22Rv1 (cell line): Measurements from ENCODE around the gene PIK3R6.

Source experiments
- H3K27ac ChIP-seq: fragments of 450-650 bp; 2 replicates; pipeline ENCODE4 v1.5.1; 2017
- CTCF ChIP-seq: fragments of 450-650 bp; IDR thresholded peaks from 2 replicates; pipeline ENCODE4 v1.5.1; 2017; ENCODE audit warnings: mild to moderate bottlenecking
- ZFX ChIP-seq: fragments of 450-650 bp; IDR thresholded peaks from 2 replicates; pipeline ENCODE4 v1.6.1; 2017; ENCODE audit warnings: antibody characterized with exemption, borderline replicate concordance

Gene PIK3R6

GRCh38 chr17:8871081-8871581, 3.7 kb upstream of the PIK3R6 start:
- TF ChIP-seq CTCF (no peak), ZFX (no peak)
- no peak overlapping the region for H3K27ac ChIP-seq

- no peak for TF ChIP-seq CTCF
- no peak for TF ChIP-seq ZFX
Measured at GRCh38 chr17:8870406-8871040, 3.0 kb upstream of the PIK3R6 start.

GRCh38 chr17:8869114-8869815, 1.8 kb upstream of the PIK3R6 start:
- H3K27ac ChIP-seq: no peak overlapping the region
- TF ChIP-seq ZFX (no peak), CTCF (no peak)

More at GRCh38 chr17:8870406-8871040, 3.0 kb upstream of the PIK3R6 start:
- no peak overlapping the region for H3K27ac ChIP-seq

- H3K27ac ChIP-seq: no peak overlapping the region
- TF ChIP-seq CTCF: no peak
- TF ChIP-seq ZFX: no peak
Measured at GRCh38 chr17:8868529-8868951, 1.1 kb upstream of the PIK3R6 start.

- H3K27ac ChIP-seq: no peak overlapping the region
- no peak for TF ChIP-seq ZFX
- no peak for TF ChIP-seq CTCF
Measured at GRCh38 chr17:8868092-8868491, 618 bp upstream of the PIK3R6 start.

- no peak for TF ChIP-seq ZFX
- TF ChIP-seq CTCF: no peak
- H3K27ac ChIP-seq: no peak overlapping the region
Measured at GRCh38 chr17:8865811-8866210, 1.7 kb downstream of the PIK3R6 start.

- no peak overlapping the region for H3K27ac ChIP-seq
- TF ChIP-seq CTCF (no peak), ZFX (no peak)
Measured at GRCh38 chr17:8865385-8865784, 2.1 kb downstream of the PIK3R6 start.
